Ishikawa (cell line): ENCODE data around the gene IGFL1.

Experiments used
- CREB1 ChIP-seq: IDR thresholded peaks from 2 replicates; pipeline ENCODE4 v1.6.1; 2012; ENCODE audit warnings: low read depth
- NFIC ChIP-seq: IDR thresholded peaks from 2 replicates; pipeline ENCODE4 v1.6.1; 2012
- RAD21 ChIP-seq: IDR thresholded peaks from 2 replicates; pipeline ENCODE4 v1.6.1; 2012; ENCODE audit warnings: low read depth
- YY1 ChIP-seq: IDR thresholded peaks from 2 replicates; pipeline ENCODE4 v1.6.1; 2012; ENCODE audit warnings: low read depth
- TF ChIP-seq, protein P1 (sequence below): IDR thresholded peaks from 2 replicates; pipeline ENCODE4 v1.6.1; 2012
- TF ChIP-seq, protein P2 (sequence below): IDR thresholded peaks from 2 replicates; pipeline ENCODE4 v1.6.1; 2012; ENCODE audit warnings: low read depth, mild to moderate bottlenecking

DNA sequence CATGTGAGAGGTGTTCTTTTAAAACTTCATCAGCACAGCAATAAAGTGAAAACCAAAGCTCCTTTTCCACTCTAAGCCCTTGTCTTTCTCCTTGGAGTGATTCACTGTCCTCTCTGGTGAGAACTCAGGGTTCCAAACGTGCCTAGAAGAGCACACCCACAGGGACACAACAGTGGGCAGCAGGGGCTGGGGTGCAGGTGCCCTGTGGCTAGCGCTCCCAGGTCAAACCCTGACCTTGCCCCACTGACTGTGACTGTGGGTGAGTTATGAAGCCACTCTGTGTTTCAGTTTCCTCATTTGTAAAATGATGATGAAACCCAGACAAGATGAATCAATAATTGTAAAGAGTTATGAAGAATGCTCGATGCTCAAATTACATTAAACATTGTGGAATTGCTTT, 37.6 kb upstream of the IGFL1 start:
- TF ChIP-seq NFIC (no peak), CREB1 (no peak), YY1 (no peak), RAD21 (no peak)
- TF ChIP-seq, protein P1, sequence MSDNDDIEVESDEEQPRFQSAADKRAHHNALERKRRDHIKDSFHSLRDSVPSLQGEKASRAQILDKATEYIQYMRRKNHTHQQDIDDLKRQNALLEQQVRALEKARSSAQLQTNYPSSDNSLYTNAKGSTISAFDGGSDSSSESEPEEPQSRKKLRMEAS, result no peak
- TF ChIP-seq, protein P2, sequence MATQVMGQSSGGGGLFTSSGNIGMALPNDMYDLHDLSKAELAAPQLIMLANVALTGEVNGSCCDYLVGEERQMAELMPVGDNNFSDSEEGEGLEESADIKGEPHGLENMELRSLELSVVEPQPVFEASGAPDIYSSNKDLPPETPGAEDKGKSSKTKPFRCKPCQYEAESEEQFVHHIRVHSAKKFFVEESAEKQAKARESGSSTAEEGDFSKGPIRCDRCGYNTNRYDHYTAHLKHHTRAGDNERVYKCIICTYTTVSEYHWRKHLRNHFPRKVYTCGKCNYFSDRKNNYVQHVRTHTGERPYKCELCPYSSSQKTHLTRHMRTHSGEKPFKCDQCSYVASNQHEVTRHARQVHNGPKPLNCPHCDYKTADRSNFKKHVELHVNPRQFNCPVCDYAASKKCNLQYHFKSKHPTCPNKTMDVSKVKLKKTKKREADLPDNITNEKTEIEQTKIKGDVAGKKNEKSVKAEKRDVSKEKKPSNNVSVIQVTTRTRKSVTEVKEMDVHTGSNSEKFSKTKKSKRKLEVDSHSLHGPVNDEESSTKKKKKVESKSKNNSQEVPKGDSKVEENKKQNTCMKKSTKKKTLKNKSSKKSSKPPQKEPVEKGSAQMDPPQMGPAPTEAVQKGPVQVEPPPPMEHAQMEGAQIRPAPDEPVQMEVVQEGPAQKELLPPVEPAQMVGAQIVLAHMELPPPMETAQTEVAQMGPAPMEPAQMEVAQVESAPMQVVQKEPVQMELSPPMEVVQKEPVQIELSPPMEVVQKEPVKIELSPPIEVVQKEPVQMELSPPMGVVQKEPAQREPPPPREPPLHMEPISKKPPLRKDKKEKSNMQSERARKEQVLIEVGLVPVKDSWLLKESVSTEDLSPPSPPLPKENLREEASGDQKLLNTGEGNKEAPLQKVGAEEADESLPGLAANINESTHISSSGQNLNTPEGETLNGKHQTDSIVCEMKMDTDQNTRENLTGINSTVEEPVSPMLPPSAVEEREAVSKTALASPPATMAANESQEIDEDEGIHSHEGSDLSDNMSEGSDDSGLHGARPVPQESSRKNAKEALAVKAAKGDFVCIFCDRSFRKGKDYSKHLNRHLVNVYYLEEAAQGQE, result no peak
